NB4 (cell line): Measurements from ENCODE around the gene CYP4F2.
A peak's percentile ranks its signal among the peaks of the same experiment; 100 is the strongest.
"Not testable (repeated sequence)": the region's sequence is repeated elsewhere in the genome, so short reads cannot be mapped to it uniquely, and the experiment has no call there.

Experiments
- DNase-seq: peaks from one replicate; pipeline ENCODE4 v3.0.0; 2010; ENCODE audit warnings: low read depth
- H3K4me3 ChIP-seq: one replicate; pipeline ENCODE4 v1.5.1; 2011; ENCODE audit warnings: mild to moderate bottlenecking, low read depth, low read length, moderate library complexity
- MYC ChIP-seq: IDR thresholded peaks from 2 replicates; pipeline ENCODE4 v1.6.1; 2011; ENCODE audit warnings: low read depth, low read length
- POLR2A ChIP-seq: IDR thresholded peaks from 2 replicates; pipeline ENCODE4 v1.6.1; 2011; ENCODE audit warnings: mild to moderate bottlenecking; ENCODE audit not compliant: insufficient read length; ENCODE audit errors: extremely low read depth
- TF ChIP-seq, protein P1 (sequence below): IDR thresholded peaks from 2 replicates; pipeline ENCODE4 v1.6.1; 2011; ENCODE audit warnings: low read depth, low read length
- TF ChIP-seq, protein P2 (sequence below): IDR thresholded peaks from one replicate; pipeline ENCODE4 v1.5.1; 2012; ENCODE audit warnings: low read depth, low read length

The CYP4F2 gene

DNA sequence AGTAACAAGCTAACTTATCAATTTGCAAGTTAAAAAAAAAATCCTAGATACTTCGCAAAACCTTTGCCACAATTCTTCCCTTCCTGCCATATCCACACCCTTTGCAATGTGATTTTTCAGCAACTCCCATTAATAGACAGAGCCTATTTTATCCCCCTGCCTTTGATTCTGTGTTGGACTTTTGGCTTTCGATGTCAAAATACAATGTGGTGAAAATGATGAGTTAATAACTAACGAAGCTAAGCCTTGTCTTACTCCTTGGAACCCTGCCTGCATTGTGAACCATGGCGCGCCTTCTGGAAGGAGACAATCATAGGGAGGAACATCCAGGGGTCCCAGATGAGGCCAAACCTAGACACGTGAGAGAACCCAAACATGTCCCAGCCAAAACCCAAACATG is 6.4 kb downstream of the CYP4F2 start:
- TF ChIP-seq, protein P1, sequence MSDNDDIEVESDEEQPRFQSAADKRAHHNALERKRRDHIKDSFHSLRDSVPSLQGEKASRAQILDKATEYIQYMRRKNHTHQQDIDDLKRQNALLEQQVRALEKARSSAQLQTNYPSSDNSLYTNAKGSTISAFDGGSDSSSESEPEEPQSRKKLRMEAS: no peak
- TF ChIP-seq POLR2A: no peak
- TF ChIP-seq, protein P2, sequence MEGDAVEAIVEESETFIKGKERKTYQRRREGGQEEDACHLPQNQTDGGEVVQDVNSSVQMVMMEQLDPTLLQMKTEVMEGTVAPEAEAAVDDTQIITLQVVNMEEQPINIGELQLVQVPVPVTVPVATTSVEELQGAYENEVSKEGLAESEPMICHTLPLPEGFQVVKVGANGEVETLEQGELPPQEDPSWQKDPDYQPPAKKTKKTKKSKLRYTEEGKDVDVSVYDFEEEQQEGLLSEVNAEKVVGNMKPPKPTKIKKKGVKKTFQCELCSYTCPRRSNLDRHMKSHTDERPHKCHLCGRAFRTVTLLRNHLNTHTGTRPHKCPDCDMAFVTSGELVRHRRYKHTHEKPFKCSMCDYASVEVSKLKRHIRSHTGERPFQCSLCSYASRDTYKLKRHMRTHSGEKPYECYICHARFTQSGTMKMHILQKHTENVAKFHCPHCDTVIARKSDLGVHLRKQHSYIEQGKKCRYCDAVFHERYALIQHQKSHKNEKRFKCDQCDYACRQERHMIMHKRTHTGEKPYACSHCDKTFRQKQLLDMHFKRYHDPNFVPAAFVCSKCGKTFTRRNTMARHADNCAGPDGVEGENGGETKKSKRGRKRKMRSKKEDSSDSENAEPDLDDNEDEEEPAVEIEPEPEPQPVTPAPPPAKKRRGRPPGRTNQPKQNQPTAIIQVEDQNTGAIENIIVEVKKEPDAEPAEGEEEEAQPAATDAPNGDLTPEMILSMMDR: no peak
- no peak for TF ChIP-seq MYC
- no peak overlapping the region for H3K4me3 ChIP-seq
- DNase-seq: no peak

DNA sequence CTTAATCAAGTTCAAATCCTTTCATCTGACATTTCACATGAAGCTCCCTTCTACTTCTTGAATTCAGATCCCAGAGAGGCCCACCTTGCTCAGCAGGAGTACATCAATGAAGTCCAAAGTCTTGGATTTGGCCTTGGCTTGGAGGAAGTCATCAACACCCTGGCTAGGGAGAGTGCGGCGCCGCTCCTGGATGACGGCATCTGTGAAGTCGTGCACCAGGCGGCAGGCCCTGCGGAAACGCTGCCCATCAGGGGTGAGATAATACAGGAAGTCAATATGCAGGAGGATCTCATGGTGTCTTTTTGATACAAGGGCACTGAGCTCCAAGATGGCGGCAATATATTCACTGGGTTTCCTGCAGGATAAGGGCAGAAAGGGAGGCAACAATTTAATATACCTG is 8.5 kb downstream of the CYP4F2 start:
- not testable (repeated sequence) for DNase-seq

DNA sequence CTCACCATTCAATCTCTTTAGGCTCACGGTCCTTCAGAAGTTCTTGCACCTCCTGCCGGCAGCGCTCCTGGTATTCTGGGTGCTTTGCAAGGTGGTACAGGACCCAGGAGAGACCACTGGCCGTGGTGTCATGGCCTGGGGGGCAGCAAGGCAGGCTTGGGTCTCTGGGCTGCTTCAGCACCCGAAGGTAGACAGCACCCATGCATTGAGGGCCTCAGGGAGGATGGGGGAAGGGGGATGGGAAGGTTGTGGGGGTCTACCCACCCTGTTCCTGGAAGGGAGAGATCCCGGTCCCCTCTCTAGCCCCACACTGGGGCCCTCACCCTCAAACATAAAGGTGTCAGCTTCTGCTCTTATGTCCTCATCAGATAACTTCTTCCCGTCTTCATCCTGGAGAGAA is 12.0 kb downstream of the CYP4F2 start:
- TF ChIP-seq, protein P1: no peak
- TF ChIP-seq, protein P2: no peak
- TF ChIP-seq POLR2A (no peak), MYC (no peak)
- H3K4me3 ChIP-seq: no peak overlapping the region
- no peak for DNase-seq

More for the DNA sequence above, 8.5 kb downstream of the CYP4F2 start:
- not testable (repeated sequence) for H3K4me3 ChIP-seq

DNA sequence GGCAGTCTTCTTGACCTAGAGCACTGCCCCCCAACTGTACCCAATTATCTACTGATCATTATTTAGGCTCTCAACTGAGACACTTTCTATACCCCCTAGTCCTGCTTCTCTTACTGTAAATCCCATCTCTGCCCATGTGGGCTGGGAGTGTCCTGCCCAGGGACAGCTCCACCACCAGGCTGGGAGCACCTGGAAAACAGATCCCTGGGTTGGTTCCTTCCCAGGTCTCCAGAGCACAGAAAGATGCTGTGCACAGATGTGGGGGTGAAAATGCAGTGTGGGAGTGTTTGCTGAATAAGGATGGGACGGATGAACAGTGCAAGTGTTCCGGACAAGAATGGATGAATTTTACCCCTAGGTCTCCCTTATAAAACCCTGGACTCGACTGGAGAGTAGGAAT is 12.7 kb downstream of the CYP4F2 start:
- no peak overlapping the region for H3K4me3 ChIP-seq
- TF ChIP-seq POLR2A (no peak), MYC (no peak)
- TF ChIP-seq, protein P2: no peak
- TF ChIP-seq, protein P1: no peak
- no peak for DNase-seq

DNA sequence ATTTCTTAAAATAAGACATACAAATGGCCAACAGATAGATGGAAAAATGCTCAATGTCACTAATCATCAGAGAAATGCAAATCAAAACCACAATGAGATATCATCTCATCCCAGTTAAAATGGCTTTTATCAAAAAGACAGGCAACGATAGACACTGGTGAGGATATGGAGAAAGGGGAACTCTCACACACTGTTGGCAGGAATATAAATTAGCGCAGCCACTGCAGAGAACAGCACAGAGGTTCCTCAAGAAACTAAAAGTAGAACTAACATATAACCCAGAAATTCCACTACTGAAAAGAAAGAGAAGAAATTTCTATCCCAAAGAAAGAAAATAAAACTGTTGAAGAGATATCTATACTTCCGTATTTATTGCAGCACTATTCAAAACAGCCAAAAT is 14.5 kb downstream of the CYP4F2 start:
- not testable (repeated sequence) for DNase-seq, H3K4me3 ChIP-seq

DNA sequence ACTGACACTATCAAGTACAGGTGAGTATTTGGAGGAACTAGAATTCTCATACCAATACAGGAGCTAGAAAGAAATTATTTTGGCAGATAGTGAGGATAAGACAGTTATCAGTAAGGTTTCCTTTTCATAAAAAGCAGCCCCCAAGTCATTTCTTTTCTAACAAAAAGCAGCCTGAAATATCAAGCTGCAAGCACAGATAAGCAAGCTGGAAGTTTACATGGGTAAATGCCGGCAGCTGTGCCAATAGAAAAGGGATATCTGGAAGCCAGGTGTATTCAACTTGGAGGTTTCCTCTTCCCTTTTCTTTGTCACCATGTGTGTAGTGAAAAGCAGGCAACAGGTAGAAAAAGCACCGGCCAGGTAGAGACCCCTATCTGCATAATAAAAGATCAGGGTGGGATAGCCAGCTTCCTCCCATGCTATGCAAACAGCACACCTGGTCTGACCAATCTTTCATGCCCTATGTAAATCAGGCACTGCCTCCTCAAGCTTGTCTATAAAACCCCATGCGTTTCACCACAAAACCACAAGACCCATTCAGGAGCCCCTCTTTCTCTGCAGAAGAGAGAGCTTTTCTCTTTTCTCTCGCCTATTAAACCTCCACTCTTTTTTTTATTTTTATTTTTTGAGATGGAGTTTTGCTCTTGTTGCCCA is 22.9 kb downstream of the CYP4F2 start:
- H3K4me3 ChIP-seq: no peak overlapping the region
- peak; percentile 72 for DNase-seq
- TF ChIP-seq MYC (no peak), POLR2A (no peak)
- TF ChIP-seq, protein P1: no peak
- TF ChIP-seq, protein P2: no peak

DNA sequence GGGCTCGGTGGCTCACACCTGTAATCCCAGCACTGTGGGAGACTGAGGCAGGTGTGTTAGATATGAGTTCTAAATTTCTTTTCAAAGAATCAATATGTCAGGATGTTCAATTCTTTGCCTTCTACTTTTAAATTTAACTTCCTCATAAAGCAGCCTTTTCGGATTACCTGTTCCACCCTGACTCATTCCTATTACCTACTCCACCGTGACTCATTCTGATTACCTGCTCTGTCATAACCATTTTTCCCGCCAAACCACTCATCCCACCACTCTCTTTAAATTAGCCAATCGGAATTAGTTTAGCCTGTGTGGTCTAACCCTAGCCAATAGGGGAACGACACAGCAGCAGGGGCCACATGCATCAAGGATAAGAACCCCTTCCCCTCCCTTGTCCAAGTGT is 24.1 kb downstream of the CYP4F2 start:
- not testable (repeated sequence) for DNase-seq, H3K4me3 ChIP-seq
